ENCODE data around the gene GALNT9. TPM values are rescaled to one million over a fixed set of nuclear protein-coding genes. Genes with fewer than 3 reads are reported as not detected.

The GALNT9 gene
- total RNA-seq, 4 donors from 2014 or later = not detected

GRCh38 chr12:132354211-132354981, 25.0 kb upstream of the GALNT9 start:
- intact Hi-C loops (cut with DNase I) = no loop called here
- WGBS, 2 donors = 50 to 78% methylated on average over 2 to 6 of the region's 43 CpGs
- Histone ChIP-seq H3K4me1 (peaks cover 0 to 12% (median 0%) of the 10 kb centered on the region in 3 donors), H3K4me3 (no peak overlapping the region), H3K9me3 (no peaks in the 10 kb centered on the region), H3K27ac (no peak overlapping the region), H3K27me3 (peaks cover 0 to 76% (median 0%) of the 10 kb centered on the region in 4 donors), H3K36me3 (no peaks in the 10 kb centered on the region)
- TF ChIP-seq POLR2A (IDR thresholded peaks at IDR 0.05) (no peak), CTCF (IDR thresholded peaks at IDR 0.05) (no peak)
- DNase-seq = no peak

- no peaks in the 10 kb centered on the region for H3K36me3 ChIP-seq
- H3K4me1 ChIP-seq = peaks cover 0 to 12% (median 0%) of the 10 kb centered on the region in 3 donors
- WGBS, 2 donors = 43 to 59% methylated on average over 4 to 14 of the region's 15 CpGs
- peaks cover 0 to 80% (median 0%) of the 10 kb centered on the region in 4 donors for H3K27me3 ChIP-seq
- H3K9me3 ChIP-seq = no peaks in the 10 kb centered on the region
- intact Hi-C loops (cut with DNase I) = no loop called here
- TF ChIP-seq POLR2A (IDR thresholded peaks at IDR 0.05) (no peak), CTCF (IDR thresholded peaks at IDR 0.05) (no peak)
- DNase-seq = no peak
- no peak overlapping the region for H3K27ac ChIP-seq
- no peak overlapping the region for H3K4me3 ChIP-seq
These were observed 24.4 kb upstream of the GALNT9 start for GRCh38 chr12:132353811-132354210.

GRCh38 chr12:132352896-132353800, 23.8 kb upstream of the GALNT9 start:
- WGBS, 2 donors = 60 to 68% methylated on average over 8 to 19 of the region's 42 CpGs
- Histone ChIP-seq H3K4me1 (peaks cover 0 to 12% (median 0%) of the 10 kb centered on the region in 3 donors), H3K4me3 (no peak overlapping the region), H3K27ac (no peak overlapping the region), H3K9me3 (no peaks in the 10 kb centered on the region), H3K27me3 (peaks cover 0 to 86% (median 0%) of the 10 kb centered on the region in 4 donors), H3K36me3 (no peaks in the 10 kb centered on the region)
- TF ChIP-seq POLR2A (IDR thresholded peaks at IDR 0.05) = no peak
- TF ChIP-seq CTCF (IDR thresholded peaks at IDR 0.05) = no peak
- no peak for DNase-seq
- intact Hi-C loops (cut with DNase I) = no loop called here

- TF ChIP-seq POLR2A (IDR thresholded peaks at IDR 0.05) = no peak
- 69% methylated on average over 8 of the region's 24 CpGs; no CpG with 5 or more reads in 1 of the 2 donors for WGBS, 2 donors
- Histone ChIP-seq H3K4me3 (no peak overlapping the region), H3K4me1 (peaks cover 0 to 2% (median 0%) of the 10 kb centered on the region in 3 donors), H3K27ac (no peak overlapping the region), H3K27me3 (peaks cover 0 to 85% (median 0%) of the 10 kb centered on the region in 4 donors), H3K9me3 (no peaks in the 10 kb centered on the region), H3K36me3 (no peaks in the 10 kb centered on the region)
- intact Hi-C loops (cut with DNase I) = no loop called here
- DNase-seq = no peak
These were observed 22.5 kb upstream of the GALNT9 start for GRCh38 chr12:132351751-132352495.

GRCh38 chr12:132349501-132350131, 20.2 kb upstream of the GALNT9 start:
- H3K27me3 ChIP-seq = peaks cover 0 to 85% (median 0%) of the 10 kb centered on the region in 4 donors
- intact Hi-C loops (cut with DNase I) = no loop called here
- 69 to 93% methylated on average over 1 of the region's 1 CpG for WGBS, 2 donors

More at GRCh38 chr12:132349501-132350131, 20.2 kb upstream of the GALNT9 start:
- TF ChIP-seq CTCF (IDR thresholded peaks at IDR 0.05) (no peak), POLR2A (IDR thresholded peaks at IDR 0.05) (no peak)
- no peak overlapping the region for H3K4me3 ChIP-seq
- no peaks in the 10 kb centered on the region for H3K4me1 ChIP-seq
- DNase-seq = no peak
- no peaks in the 10 kb centered on the region for H3K9me3 ChIP-seq
- H3K27ac ChIP-seq = no peak overlapping the region
- H3K36me3 ChIP-seq = no peaks in the 10 kb centered on the region
